AG09319 (cell line): ENCODE data around the gene CHST2.
"Not testable (repeated sequence)": the region's sequence is repeated elsewhere in the genome, so short reads cannot be mapped to it uniquely, and the experiment has no call there.

Source experiments
- DNase-seq: peaks from one replicate; pipeline ENCODE4 v3.0.0-alpha.2; 2010; ENCODE audit warnings: low read depth; ENCODE audit errors: extremely low read depth
- TF ChIP-seq, protein P1 (sequence below): IDR thresholded peaks from 2 replicates; pipeline ENCODE4 v1.5.1; 2011; ENCODE audit warnings: low read depth, mild to moderate bottlenecking, inconsistent platforms, low read length, moderate library complexity

CHST2 gene

DNA sequence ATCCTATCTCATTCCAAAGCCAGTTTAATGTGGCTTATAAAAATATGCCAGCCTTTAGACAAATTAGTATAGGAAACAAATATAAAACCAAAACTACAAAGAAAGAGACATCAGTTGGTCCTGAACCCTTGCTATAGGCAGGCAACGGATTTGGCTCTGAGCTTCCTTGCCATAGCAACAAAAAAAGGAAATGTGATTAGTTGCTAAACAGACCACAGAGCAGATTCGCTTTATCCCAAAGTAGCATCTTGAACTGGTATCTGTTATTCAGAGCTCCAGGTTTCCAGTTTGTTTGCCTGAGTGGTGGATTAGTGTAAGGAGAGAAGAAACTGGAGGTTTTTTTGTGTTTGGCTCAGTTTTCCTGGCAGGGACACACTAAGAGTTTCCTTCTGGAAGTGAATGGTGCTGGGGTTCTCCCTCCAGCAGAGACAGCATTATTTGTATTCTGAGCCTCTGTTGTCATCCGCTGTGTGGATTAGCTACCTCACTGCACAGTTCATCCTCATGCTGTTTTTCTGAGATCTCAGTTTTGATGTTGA is 44.1 kb downstream of the CHST2 start:
- TF ChIP-seq, protein P1, sequence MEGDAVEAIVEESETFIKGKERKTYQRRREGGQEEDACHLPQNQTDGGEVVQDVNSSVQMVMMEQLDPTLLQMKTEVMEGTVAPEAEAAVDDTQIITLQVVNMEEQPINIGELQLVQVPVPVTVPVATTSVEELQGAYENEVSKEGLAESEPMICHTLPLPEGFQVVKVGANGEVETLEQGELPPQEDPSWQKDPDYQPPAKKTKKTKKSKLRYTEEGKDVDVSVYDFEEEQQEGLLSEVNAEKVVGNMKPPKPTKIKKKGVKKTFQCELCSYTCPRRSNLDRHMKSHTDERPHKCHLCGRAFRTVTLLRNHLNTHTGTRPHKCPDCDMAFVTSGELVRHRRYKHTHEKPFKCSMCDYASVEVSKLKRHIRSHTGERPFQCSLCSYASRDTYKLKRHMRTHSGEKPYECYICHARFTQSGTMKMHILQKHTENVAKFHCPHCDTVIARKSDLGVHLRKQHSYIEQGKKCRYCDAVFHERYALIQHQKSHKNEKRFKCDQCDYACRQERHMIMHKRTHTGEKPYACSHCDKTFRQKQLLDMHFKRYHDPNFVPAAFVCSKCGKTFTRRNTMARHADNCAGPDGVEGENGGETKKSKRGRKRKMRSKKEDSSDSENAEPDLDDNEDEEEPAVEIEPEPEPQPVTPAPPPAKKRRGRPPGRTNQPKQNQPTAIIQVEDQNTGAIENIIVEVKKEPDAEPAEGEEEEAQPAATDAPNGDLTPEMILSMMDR: no peak
- no peak for DNase-seq

DNA sequence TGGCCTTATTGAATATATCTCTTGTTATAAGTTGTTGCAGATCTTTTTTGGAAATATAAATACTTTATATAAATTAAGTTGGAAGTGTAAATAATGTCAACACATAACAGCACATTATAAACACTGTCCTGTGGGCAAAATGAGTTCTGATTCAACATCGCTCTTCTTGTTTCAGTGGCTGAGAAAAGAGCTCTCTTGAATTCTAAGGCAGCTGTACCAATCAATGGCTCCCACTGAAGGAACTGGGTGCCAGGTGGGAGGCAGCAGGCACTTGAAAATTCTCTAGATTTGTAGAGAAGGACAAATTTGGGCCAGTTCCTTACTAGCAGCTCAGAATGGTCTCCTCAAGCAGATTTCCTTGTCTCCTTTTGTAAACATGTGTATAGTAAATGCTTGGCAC is 45.6 kb downstream of the CHST2 start:
- TF ChIP-seq, protein P1: no peak
- no peak for DNase-seq

DNA sequence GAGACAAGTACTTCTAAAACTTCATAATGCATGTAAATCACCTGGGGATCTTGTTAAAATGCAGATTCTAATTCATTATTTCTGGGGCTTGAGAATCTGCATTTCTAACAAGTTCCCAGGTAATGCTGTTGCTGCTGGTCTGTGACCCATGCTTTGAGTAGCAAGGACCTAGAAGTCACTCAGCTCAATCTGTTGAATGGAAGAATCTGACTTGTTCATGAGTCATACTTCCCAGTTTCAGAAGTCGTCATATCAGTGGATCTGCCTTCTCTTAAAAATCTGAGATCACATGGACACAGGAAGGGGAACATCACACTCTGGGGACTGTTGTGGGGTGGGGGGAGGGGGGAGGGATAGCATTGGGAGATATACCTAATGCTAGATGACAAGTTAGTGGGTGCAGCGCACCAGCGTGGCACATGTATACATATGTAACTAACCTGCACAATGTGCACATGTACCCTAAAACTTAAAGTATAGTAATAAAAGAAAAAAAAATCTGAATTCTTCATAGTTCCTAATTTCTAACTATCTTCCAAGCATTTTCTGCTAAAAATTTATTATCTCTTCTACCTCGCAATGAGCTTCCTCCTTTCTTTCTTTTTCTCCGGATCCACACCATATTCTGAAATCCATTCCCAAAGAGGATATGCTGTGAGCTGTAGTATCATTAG is 46.2 kb downstream of the CHST2 start:
- DNase-seq: not testable (repeated sequence)

DNA sequence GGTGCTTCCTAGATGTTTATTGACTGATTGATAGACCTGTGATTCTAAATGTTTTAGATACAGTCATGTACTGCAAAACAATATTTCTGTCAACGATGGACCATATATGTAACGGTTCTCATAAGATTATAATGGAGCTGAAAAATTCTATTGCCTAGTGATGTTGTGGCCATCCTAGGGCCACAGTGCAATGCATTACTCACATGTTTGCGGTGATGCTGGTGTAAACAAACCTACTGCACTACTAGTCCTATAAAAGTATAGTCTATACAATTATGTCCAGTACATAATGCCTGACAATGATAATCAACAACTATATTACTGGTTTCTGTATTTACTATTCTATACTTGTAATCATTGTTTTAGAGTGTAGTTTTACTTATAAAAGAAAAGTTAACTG is 46.8 kb downstream of the CHST2 start:
- DNase-seq: no peak
- TF ChIP-seq, protein P1: no peak

DNA sequence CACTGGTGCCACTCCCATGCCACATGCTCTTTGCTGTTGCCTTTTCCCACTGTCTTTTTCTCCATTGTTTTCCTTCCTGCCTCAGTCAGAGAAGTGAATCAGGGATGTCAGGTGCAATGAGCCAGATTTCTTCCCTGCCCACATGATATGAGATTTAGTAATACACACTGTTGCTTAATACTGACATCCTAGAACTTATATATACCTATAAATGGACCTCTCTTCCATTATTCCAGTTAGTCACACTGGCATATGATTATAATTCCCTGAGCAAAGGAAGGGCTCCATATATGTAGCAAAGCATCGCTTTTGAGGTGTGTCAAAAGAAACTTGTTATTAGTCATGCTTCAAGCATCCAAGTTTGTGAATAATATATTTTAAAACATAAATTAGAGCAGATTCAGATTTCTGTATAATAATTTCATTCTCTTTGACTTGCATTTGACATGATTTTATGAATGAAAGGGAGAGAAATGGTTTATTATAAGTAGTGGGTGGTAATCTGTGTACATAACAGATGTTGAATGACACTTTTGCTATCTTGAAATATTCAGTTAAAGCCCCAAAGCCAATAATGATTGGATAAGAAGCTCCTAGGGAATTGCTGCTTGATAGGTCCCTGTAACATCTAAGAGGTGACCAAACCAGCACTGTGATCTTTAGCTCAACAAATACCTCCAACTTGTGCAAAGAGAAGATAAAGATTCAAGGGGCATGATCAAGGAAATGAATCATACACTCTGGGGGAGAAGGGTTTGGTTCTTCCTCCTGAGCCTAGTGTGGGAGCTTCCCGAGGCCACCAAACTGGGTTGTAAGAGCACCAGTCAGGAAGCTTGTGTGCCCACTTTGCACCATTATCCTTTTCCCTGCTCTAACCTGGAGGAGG is 48.6 kb downstream of the CHST2 start:
- no peak for DNase-seq
- TF ChIP-seq, protein P1: no peak

DNA sequence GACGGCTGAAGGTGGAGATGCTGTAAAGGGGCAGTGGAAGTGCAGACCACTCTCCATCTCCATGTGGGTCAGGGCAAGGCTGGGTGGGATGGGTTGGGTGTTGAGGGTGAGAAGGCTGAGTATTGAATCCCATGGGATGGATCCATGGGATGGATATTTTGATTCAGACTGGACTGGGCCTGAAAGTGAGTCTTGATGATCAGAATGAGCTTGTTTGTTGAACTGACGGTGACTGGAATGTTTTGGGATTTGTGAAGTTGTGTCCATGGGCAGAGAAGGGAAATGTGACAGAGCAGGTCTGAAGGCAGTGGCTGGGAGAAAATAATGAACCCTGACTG is 49.3 kb downstream of the CHST2 start:
- no peak for DNase-seq
- TF ChIP-seq, protein P1: no peak

DNA sequence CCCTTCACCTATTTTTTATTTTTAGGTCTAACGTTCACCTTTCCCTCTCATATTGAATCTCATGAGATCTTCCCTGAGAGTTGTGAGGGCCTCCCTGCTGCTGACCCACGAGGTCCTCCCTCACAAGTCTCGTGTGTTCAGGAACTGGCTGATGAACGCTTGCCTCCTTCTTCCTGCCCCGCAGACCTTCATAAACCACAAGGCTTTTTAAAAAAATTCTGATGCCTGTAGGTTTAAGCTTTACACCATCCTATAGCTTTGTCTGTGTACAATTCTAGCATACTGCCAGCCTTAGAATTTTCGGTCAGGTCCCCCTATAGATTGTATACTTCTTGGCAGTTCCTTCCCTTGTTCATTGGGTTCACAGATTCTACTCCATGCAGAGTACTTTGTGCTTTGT is 50.5 kb downstream of the CHST2 start:
- TF ChIP-seq, protein P1: no peak
- DNase-seq: no peak
